NCI-H1092 (cell line): ENCODE measurements around the gene ZNF579.

Source experiments
- DNase-seq: peaks from one replicate; lab custom pipeline; 2025; lab: John Stamatoyannopoulos, UW

Gene ZNF579

DNA sequence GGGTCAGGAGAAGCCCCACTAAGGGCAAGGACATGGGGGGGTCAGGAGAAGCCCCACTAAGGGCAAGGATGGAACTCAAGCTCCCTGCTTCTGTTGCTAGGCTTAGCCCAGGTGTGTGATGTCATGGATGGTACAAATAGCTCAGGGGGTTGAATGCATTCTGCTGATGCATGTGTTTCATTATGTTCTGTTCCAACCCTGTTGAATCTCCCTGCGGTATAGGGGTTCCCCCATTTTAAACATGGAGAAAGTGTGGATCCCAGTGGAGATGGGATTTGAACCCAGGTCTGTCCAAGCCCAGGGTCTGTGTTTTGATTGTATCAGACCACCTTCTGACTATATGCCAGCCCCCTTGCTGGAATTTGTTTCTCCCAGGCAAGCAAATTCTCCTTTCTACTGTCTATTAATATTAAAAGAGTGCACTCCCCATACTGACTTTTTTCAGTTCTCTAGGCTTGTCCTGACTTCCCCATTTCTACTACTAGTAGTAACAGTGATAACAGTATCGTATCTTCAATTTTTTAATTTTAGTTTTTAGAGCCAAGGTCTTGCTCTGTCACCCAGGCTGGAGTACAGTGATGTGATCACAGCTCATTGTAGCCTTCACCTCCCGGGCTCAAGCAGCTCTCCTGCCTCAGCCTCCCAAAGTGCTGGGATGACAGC, 31.5 kb upstream of the ZNF579 start:
- no peak for DNase-seq

GRCh38 chr19:55611300-55611982, 30.8 kb upstream of the ZNF579 start:
- DNase-seq: no peak

DNA sequence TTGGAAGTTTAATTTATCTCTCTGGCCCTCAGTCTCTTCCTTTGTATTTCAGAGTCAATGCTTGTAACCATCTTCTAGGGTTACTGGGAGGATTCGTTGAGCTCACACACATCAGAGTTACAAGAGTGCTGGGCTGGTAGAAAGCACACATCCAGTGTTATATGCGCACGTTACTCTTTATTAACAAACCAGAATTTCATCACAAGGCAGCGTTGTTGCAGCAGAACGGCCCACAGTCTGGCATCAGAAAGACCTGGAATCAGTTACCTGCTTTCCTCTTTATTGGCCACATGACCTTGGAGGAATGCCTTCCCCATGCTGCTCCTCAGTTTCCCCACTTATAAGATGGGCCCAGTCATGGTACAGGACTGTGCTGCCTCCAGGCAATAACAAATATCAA, 28.7 kb upstream of the ZNF579 start:
- DNase-seq: no peak

GRCh38 chr19:55606817-55607216, 26.2 kb upstream of the ZNF579 start:
- no peak for DNase-seq

GRCh38 chr19:55606471-55606787, 25.8 kb upstream of the ZNF579 start:
- DNase-seq: no peak

GRCh38 chr19:55605637-55606470, 25.2 kb upstream of the ZNF579 start, which contains the start of gene ZNF865:
TSS of gene ZNF865 (plus strand) at chr19:55605647. CDS start at chr19:55613619, 7,972 bp downstream.
- peak; percentile 44 for DNase-seq

GRCh38 chr19:55605207-55605636, 24.6 kb upstream of the ZNF579 start:
- DNase-seq: peak; percentile 96

DNA sequence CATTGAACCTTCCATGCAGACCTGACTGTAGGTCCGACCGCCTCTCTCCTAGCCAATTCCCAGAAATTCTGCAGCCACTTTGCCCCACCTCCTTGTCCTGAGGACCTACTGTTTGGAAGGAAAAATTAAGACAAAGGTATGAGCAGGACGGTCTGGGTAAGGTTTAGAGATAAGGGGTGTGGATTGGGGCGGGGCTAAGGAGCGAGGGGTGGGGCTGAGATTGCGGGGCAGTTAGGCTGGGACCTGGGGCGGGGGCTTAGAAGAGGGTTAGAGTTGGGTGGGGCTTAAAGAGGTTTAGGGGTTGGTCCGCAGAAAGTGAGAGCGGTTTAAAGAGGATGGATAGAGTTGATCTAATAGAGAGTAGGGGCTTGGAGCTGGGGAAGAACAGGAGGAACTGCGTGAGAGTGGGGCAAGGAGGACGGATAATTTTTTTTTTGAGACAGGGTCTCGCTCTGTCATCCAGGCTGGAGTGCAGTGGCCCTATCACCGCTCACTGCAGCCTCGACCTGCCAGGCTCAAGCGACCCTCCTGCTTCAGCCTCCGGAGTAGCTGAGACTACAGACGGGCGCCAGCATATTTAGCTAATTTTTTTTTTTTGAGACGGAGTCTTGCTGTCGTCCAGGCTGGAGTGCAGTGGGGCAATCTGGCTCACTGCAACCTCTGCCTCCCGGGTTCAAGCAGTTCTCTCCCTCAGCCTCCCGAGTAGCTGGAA, 23.1 kb upstream of the ZNF579 start:
- DNase-seq: no peak

- no peak for DNase-seq
Measured at GRCh38 chr19:55603115-55603514, 22.5 kb upstream of the ZNF579 start.

DNA sequence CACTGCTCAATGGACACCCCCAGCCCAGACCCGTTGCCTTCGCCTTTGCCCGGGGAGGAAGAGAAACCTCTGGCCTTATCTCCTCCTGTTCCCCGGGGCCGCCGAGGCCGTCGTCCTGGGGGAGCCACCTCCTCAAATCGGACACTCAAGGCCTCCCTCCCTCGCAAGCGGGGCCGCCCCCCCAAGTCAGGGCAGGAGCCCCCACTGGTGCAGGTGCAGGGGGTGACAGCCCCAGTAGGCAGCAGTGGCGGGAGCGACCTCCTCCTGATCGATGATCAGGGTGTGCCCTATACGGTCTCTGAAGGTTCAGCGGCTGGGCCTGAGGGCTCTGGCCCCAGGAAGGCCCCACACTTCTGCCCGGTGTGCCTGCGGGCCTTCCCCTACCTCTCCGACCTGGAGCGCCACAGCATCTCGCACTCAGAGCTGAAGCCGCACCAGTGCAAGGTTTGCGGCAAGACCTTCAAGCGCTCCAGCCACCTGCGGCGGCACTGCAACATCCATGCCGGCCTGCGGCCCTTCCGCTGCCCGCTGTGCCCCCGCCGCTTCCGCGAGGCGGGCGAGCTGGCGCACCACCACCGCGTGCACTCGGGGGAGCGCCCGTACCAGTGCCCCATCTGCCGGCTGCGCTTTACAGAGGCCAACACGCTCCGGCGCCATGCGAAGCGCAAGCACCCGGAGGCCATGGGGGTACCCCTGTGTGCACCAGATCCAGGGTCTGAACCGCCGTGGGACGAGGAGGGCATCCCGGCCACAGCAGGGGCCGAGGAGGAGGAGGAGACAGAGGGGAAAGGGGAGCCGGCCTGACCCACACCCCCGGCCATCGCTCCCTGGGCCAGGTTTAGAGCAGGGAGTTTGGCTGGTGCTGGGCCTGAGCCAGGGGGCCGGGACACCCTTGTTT, 21.7 kb upstream of the ZNF579 start:
- DNase-seq: no peak

DNA sequence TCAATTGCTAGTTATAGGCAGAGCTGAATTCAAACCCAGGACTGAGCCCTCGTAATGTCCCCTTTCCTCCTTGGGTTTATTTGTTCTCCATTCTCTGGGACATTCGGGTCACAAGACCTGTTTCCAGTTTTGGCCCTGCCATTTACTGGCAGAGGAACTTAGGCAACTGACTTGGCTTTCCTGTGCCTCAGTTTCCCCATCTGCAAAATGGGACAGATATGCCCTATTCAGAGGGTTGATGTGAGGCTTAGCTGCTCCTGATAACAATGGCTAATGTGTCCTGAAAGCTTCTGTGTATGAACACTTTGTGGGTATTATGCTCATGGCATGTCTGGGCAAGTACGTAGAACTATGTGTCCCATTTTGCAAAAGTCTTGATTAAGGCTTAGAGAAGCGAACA, 20.4 kb upstream of the ZNF579 start:
- no peak for DNase-seq

DNA sequence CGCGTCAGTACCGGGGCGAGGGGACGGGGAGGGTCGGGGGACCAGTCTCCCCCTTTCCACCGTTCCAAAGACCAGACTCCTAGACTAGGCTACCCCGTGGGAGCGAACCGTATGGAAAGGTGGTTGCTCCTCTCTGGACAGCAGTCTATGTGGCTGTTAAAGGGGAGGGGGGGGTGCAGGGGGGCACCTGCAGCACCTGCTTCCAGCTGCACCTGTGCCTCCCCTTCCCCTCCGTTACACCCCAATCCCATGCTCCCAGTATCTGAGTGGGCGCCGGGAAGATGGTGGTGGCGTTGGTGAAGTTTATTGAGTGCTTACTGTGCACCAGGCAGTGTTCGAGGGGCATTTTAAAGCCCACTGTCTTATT, 20.0 kb upstream of the ZNF579 start:
- no peak for DNase-seq

GRCh38 chr19:55599842-55600661, 19.4 kb upstream of the ZNF579 start, which contains the start of gene ZNF524:
TSS of gene ZNF524 (plus strand) at chr19:55600288. CDS start at chr19:55602113, 1,825 bp downstream.
- DNase-seq: peak; percentile 90

- DNase-seq: peak; percentile 97
Measured at GRCh38 chr19:55599468-55599841, 18.8 kb upstream of the ZNF579 start, which contains the start of gene FIZ1. TSS of gene FIZ1 (minus strand) at chr19:55599517. CDS start at chr19:55597865, 1,652 bp downstream.

GRCh38 chr19:55598719-55599467, 18.2 kb upstream of the ZNF579 start:
- peak; percentile 79 for DNase-seq

- no peak for DNase-seq
Measured at GRCh38 chr19:55598034-55598433, 17.4 kb upstream of the ZNF579 start.

- DNase-seq: no peak
Measured at GRCh38 chr19:55597501-55597921, 16.9 kb upstream of the ZNF579 start.

DNA sequence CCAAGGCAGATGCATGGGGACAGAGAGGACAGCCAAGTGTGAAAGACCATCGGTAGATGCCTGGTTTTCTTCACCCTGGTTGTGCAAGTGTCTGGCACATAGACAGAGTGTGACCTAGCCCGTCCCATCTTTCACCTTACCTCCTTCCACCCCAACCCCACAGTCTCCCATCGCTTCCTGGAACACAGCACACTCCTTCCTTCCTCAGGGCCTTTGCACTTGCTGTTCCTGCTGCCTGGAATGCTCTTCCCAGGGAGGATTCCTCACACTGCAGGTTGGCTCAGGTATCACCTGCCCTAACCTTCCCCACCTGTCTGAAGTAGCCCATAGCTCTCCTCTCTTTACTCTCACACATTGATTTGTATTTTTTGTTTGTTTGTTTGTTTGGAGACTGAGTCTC, 15.7 kb upstream of the ZNF579 start:
- no peak for DNase-seq

- DNase-seq: no peak
Measured at GRCh38 chr19:55594996-55595545, 14.4 kb upstream of the ZNF579 start.
